NB4 (cell line): ENCODE results near the gene KCNJ4.
A peak's percentile ranks its signal among the peaks of the same experiment; 100 is the strongest.

Experiments used
- DNase-seq: peaks from one replicate; pipeline ENCODE4 v3.0.0; 2010; ENCODE audit warnings: low read depth
- H3K4me3 ChIP-seq: one replicate; pipeline ENCODE4 v1.5.1; 2011; ENCODE audit warnings: mild to moderate bottlenecking, low read depth, low read length, moderate library complexity
- MAX ChIP-seq: IDR thresholded peaks from 2 replicates; pipeline ENCODE4 v1.6.1; 2011; ENCODE audit warnings: low read depth, low read length
- MYC ChIP-seq: IDR thresholded peaks from 2 replicates; pipeline ENCODE4 v1.6.1; 2011; ENCODE audit warnings: low read depth, low read length
- POLR2A ChIP-seq: IDR thresholded peaks from 2 replicates; pipeline ENCODE4 v1.6.1; 2011; ENCODE audit warnings: mild to moderate bottlenecking; ENCODE audit not compliant: insufficient read length; ENCODE audit errors: extremely low read depth
- TF ChIP-seq, protein P1 (sequence below): IDR thresholded peaks from one replicate; pipeline ENCODE4 v1.5.1; 2012; ENCODE audit warnings: low read depth, low read length

The KCNJ4 gene

DNA sequence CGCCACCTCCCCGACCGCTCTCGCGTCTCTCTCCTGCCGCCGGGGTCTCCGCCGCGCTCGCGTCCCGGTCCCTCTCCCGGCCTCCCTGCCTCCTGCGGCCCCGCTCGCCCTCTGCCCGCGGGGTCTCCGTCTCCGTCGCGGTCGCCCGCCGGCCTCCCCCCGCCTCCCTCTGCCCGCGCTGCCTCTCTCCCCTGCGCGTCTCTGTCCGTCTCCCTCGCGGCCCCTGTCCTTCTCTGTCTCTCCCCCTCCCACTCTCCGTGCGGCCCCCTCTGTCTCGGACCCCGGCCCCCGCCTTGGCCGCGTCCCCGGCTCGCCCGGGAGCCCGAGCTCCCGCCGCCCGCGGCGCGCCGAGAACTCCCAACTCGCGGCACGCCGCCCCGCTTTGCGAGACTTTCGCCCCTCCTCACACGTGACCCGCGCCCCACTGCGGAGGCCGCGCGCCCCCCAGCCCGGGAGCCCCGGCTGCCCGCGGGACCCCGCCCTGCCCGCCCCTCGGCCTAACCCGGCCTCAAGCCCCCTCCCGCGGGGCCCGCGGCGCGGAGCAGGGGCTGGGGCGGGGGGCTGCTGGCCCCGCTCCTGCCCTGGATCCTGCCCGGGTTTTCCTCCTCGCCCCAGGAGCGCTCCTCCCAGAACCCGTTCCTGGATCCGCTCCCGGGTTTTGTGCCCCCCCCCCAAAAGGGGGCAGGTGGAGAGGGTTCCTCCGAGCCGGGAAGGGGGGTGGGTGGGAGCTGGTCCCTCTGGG, 702 bp upstream of the KCNJ4 start:
- H3K4me3 ChIP-seq = no peak overlapping the region
- no peak for DNase-seq
- TF ChIP-seq, protein P1, sequence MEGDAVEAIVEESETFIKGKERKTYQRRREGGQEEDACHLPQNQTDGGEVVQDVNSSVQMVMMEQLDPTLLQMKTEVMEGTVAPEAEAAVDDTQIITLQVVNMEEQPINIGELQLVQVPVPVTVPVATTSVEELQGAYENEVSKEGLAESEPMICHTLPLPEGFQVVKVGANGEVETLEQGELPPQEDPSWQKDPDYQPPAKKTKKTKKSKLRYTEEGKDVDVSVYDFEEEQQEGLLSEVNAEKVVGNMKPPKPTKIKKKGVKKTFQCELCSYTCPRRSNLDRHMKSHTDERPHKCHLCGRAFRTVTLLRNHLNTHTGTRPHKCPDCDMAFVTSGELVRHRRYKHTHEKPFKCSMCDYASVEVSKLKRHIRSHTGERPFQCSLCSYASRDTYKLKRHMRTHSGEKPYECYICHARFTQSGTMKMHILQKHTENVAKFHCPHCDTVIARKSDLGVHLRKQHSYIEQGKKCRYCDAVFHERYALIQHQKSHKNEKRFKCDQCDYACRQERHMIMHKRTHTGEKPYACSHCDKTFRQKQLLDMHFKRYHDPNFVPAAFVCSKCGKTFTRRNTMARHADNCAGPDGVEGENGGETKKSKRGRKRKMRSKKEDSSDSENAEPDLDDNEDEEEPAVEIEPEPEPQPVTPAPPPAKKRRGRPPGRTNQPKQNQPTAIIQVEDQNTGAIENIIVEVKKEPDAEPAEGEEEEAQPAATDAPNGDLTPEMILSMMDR = no peak
- TF ChIP-seq MYC (no peak), MAX (no peak), POLR2A (no peak)

GRCh38 chr22:38454353-38455075, 485 bp downstream of the KCNJ4 start:
- TF ChIP-seq, protein P1 = no peak
- TF ChIP-seq POLR2A = no peak
- TF ChIP-seq MYC = no peak
- TF ChIP-seq MAX = no peak
- no peak overlapping the region for H3K4me3 ChIP-seq
- DNase-seq = peak; percentile 29

DNA sequence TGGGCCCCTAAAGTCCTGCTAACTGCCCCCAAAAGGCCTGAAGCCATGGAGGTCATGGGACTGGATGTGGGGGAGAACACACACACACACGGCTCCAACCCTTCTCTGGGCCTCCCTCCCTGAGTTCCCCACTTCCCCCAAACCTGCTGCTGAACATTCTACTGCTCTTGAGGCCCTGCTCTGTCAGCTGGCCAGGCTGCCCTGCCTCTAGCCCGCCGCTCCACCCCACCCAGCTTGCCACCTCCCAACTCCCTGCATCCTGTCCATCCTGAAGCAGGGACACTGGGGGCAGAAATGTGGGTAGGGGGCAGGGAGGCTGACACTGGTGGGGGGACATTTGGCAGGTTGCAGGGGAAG, 1.0 kb downstream of the KCNJ4 start:
- TF ChIP-seq, protein P1 = no peak
- TF ChIP-seq MAX (no peak), MYC (no peak)
- peak; percentile 38 for DNase-seq
- no peak overlapping the region for H3K4me3 ChIP-seq

DNA sequence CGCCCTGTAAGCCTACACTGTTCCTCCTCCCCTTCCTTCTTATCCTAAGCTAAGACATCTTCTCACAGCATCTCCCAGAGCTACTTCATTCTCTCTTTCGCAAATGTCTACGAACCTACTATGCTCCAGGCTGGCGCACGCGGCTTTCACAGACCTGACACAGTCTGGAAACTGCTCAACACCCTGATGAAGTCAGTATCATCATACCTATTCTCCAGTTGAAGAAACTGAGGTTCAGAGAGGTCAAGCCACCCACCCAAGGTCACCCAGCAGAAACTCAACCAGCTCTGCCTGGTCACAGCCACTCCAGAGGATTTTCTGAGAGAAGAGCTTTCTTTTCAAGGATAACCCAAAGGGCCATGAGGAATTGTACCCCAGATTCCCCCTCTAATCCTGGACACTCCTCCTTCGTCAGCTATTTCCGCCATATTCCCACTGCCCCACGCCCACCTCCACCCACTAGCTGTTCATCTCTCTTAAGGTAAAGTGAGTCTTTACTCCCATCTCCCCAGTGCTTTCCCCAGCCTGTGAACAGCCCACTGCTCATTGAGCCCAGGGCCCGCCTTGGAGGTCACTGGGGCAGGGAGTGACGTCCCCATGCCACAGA, 1.8 kb downstream of the KCNJ4 start:
- TF ChIP-seq POLR2A (no peak), MYC (no peak), MAX (no peak)
- TF ChIP-seq, protein P1 = no peak
- DNase-seq = no peak
- no peak overlapping the region for H3K4me3 ChIP-seq

DNA sequence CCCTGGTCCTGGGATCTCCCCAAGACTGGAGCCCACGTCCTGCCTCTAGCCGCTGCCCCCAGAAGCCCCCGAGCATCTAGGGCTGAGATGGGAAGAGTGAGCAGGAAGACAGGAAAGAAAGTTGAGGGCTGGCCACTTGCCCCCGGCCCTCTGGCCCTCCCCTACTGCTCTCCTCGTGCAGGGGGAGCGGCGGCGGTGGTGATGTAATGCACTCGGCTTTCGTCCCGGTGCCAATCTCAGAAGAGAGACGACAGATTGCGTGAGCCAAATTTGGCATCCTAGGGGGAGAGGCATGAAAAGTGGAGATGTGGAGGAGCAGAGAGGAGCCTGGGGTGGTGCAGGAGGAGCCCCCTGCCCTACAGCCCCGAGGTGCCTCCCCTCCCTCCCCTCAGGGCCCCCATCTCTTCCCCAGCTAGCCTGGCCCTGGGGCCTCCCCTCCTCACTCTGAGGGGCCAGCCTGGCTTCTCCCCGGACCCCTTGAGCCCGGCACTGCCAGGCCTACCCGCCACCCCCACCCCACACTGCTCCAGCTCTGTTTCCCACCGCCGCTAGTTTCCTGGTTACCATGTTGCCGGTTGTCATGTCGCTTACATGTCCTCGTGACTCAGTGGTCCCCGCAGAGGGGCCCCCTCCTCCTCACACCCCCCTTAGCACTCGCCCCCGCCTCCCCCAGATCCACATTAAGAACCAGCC, 2.5 kb downstream of the KCNJ4 start:
- DNase-seq = no peak
- no peak overlapping the region for H3K4me3 ChIP-seq
- TF ChIP-seq MYC (no peak), POLR2A (no peak), MAX (no peak)
- TF ChIP-seq, protein P1 = no peak
